PC-9 (cell line): ENCODE measurements around the gene ATE1.

Source experiments
- CTCF ChIP-seq: fragments of 200-600 bp; sonication (generic); conservative IDR thresholded peaks from 2 replicates; pipeline ENCODE4 v1.6.1; 2017; ENCODE audit warnings: mixed run types, antibody characterized with exemption, mild to moderate bottlenecking, moderate library complexity
- EZH2 ChIP-seq: fragments of 200-600 bp; sonication (generic); IDR thresholded peaks from 2 replicates; pipeline ENCODE4 v1.8.0; 2017; ENCODE audit warnings: antibody characterized with exemption, low read depth

DNA sequence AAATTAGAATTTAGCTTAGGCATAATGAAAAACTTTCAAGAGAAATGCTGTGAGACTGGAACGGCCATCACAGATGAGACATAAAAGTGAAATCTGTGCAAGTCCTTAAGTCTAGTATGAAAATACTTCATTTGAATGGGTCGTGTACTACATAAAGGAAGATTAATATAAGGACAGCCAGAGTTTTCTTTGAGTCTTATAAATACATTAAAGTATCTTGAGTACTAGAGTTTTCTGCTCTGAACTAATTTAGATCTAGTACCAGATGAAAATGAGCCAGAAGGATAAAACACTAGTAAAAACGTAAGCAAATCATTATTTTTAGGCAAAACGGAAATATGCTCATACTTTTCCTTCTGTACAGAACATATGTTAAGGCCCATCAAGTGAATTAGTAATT, 93.1 kb downstream of the ATE1 start:
- TF ChIP-seq CTCF (no peak), EZH2 (no peak)
